Right forelimb (tissue), 1 donor: ENCODE data around the gene CFLAR.
"Not testable (repeated sequence)": the region's sequence is repeated elsewhere in the genome, so short reads cannot be mapped to it uniquely, and the experiment has no call there.

Experiments used
- DNase-seq: peaks from one replicate; pipeline ENCODE4 v3.0.0-alpha.2; 2018

The CFLAR gene

GRCh38 chr2:201183365-201183727, 67.4 kb downstream of the CFLAR start:
- no peak for DNase-seq

- DNase-seq, result not testable (repeated sequence)
Measured at GRCh38 chr2:201183835-201184234, 67.9 kb downstream of the CFLAR start.

- not testable (repeated sequence) for DNase-seq
Measured at GRCh38 chr2:201184248-201184647, 68.3 kb downstream of the CFLAR start.

- no peak for DNase-seq
Measured at GRCh38 chr2:201185863-201186262, 69.9 kb downstream of the CFLAR start.

- no peak for DNase-seq
Measured at GRCh38 chr2:201186982-201187381, 71.0 kb downstream of the CFLAR start.

- no peak for DNase-seq
Measured at GRCh38 chr2:201188449-201188848, 72.5 kb downstream of the CFLAR start.

- no peak for DNase-seq
Measured at GRCh38 chr2:201191132-201191875, 75.3 kb downstream of the CFLAR start.

- no peak for DNase-seq
Measured at GRCh38 chr2:201194097-201194496, 78.1 kb downstream of the CFLAR start.

- DNase-seq, result no peak
Measured at GRCh38 chr2:201195331-201195730, 79.4 kb downstream of the CFLAR start.

- DNase-seq, result no peak
Measured at GRCh38 chr2:201196003-201196402, 80.0 kb downstream of the CFLAR start.

- DNase-seq, result no peak
Measured at GRCh38 chr2:201196803-201197202, 80.8 kb downstream of the CFLAR start.

- no peak for DNase-seq
Measured at GRCh38 chr2:201197781-201198180, 81.8 kb downstream of the CFLAR start.

- no peak for DNase-seq
Measured at GRCh38 chr2:201199847-201200246, 83.9 kb downstream of the CFLAR start.

- DNase-seq, result no peak
Measured at GRCh38 chr2:201200345-201200744, 84.4 kb downstream of the CFLAR start.

GRCh38 chr2:201201371-201201770, 85.4 kb downstream of the CFLAR start:
- no peak for DNase-seq

- DNase-seq, result no peak
Measured at GRCh38 chr2:201203916-201204654, 88.1 kb downstream of the CFLAR start.

GRCh38 chr2:201204655-201205514, 88.9 kb downstream of the CFLAR start:
- DNase-seq, result no peak

GRCh38 chr2:201205515-201205849, 89.5 kb downstream of the CFLAR start:
- no peak for DNase-seq

GRCh38 chr2:201208563-201209252, 92.7 kb downstream of the CFLAR start:
- no peak for DNase-seq

- no peak for DNase-seq
Measured at GRCh38 chr2:201215963-201216362, 100.0 kb downstream of the CFLAR start.

GRCh38 chr2:201216918-201217317, 101.0 kb downstream of the CFLAR start:
- no peak for DNase-seq

GRCh38 chr2:201218780-201219179, 102.8 kb downstream of the CFLAR start:
- DNase-seq, result no peak
